Glutamatergic neuron (in vitro differentiated cells): ENCODE measurements around the gene GPR156. TPM values are rescaled to one million over a fixed set of nuclear protein-coding genes. Genes with fewer than 3 reads are reported as not detected.

Source experiments
- DNase-seq: peaks from one replicate; pipeline ENCODE4 v3.0.0; 2022
- H3K27ac Mint-ChIP-seq: one replicate; pipeline ENCODE4 v1.8.0; 2020; ENCODE audit warnings: mild to moderate bottlenecking, mixed read lengths, inconsistent platforms; ENCODE audit not compliant: unreplicated experiment
- H3K27me3 Mint-ChIP-seq: one replicate; pipeline ENCODE4 v1.8.0; 2020; ENCODE audit warnings: mild to moderate bottlenecking, moderate library complexity, mixed read lengths, inconsistent platforms; ENCODE audit not compliant: unreplicated experiment
- H3K36me3 Mint-ChIP-seq: one replicate; pipeline ENCODE4 v1.8.0; 2020; ENCODE audit warnings: mild to moderate bottlenecking, mixed read lengths, inconsistent platforms; ENCODE audit not compliant: unreplicated experiment
- H3K4me1 Mint-ChIP-seq: one replicate; pipeline ENCODE4 v1.8.0; 2020; ENCODE audit warnings: mild to moderate bottlenecking, low read depth, mixed read lengths, inconsistent platforms; ENCODE audit not compliant: unreplicated experiment
- H3K4me3 Mint-ChIP-seq: one replicate; pipeline ENCODE4 v1.8.0; 2020; ENCODE audit warnings: mild to moderate bottlenecking, mixed read lengths, inconsistent platforms; ENCODE audit not compliant: unreplicated experiment
- H3K9me3 Mint-ChIP-seq: one replicate; pipeline ENCODE4 v1.8.0; 2020; ENCODE audit warnings: mild to moderate bottlenecking, moderate library complexity, mixed read lengths, inconsistent platforms; ENCODE audit not compliant: unreplicated experiment
- CTCF ChIP-seq: fragments of 200-600 bp; sonication (generic); IDR thresholded peaks from one replicate; pipeline ENCODE4 v1.5.0; 2021; ENCODE audit not compliant: partially characterized antibody, unreplicated experiment
- total RNA-seq: library from RNA; stranded (reverse); fragmentation: NEBNext Ultra II Directional; extraction: Animal tissue kit (Norgen Biotek cat#: 25700); gene quantifications from one replicate; pipeline ENCODE4 v1.2.1, GENCODE V29; 2021; ENCODE audit not compliant: unreplicated experiment

Gene GPR156
- total RNA-seq, 1 donor from 2014 or later, result 0.83 TPM

- DNase-seq, result no peak
- H3K4me3 Mint-ChIP-seq, result peak overlapping the region; percentile 44
- no peak for TF ChIP-seq CTCF
- peak overlapping the region; percentile 73 for H3K27ac Mint-ChIP-seq
- no peaks in the 10 kb centered on the region for H3K36me3 Mint-ChIP-seq
- H3K9me3 Mint-ChIP-seq, result peaks cover 8% of the 10 kb centered on the region
- peaks cover 5% of the 10 kb centered on the region for H3K27me3 Mint-ChIP-seq
- peaks cover 15% of the 10 kb centered on the region for H3K4me1 Mint-ChIP-seq
Measured at GRCh38 chr3:120281261-120281660, 3.8 kb downstream of the GPR156 start.

GRCh38 chr3:120280566-120280965 is 4.5 kb downstream of the GPR156 start:
- Mint-ChIP-seq H3K4me1 (peaks cover 20% of the 10 kb centered on the region), H3K27ac (peak overlapping the region; percentile 73), H3K9me3 (peaks cover 13% of the 10 kb centered on the region), H3K27me3 (peaks cover 4% of the 10 kb centered on the region), H3K4me3 (peak overlapping the region; percentile 0), H3K36me3 (no peaks in the 10 kb centered on the region)
- no peak for DNase-seq
- no peak for TF ChIP-seq CTCF

GRCh38 chr3:120280026-120280425 is 5.0 kb downstream of the GPR156 start:
- Mint-ChIP-seq H3K27ac (no peak overlapping the region), H3K9me3 (peaks cover 13% of the 10 kb centered on the region), H3K4me3 (no peak overlapping the region), H3K27me3 (peaks cover 2% of the 10 kb centered on the region), H3K36me3 (no peaks in the 10 kb centered on the region), H3K4me1 (peaks cover 23% of the 10 kb centered on the region)
- no peak for DNase-seq
- TF ChIP-seq CTCF, result no peak

- Mint-ChIP-seq H3K9me3 (peaks cover 12% of the 10 kb centered on the region), H3K27ac (no peak overlapping the region), H3K36me3 (no peaks in the 10 kb centered on the region), H3K4me3 (no peak overlapping the region), H3K27me3 (no peaks in the 10 kb centered on the region), H3K4me1 (peaks cover 21% of the 10 kb centered on the region)
- TF ChIP-seq CTCF, result no peak
- DNase-seq, result no peak
Measured at GRCh38 chr3:120276767-120277166, 8.3 kb downstream of the GPR156 start.

- Mint-ChIP-seq H3K27ac (peak overlapping the region; percentile 83), H3K9me3 (peaks cover 10% of the 10 kb centered on the region), H3K4me3 (peak overlapping the region; percentile 78), H3K4me1 (peaks cover 14% of the 10 kb centered on the region), H3K27me3 (no peaks in the 10 kb centered on the region), H3K36me3 (no peaks in the 10 kb centered on the region)
- no peak for DNase-seq
- TF ChIP-seq CTCF, result no peak
Measured at GRCh38 chr3:120275618-120276017, 9.4 kb downstream of the GPR156 start.
